Bone marrow (tissue), 2 donors: Measurements from ENCODE around the gene COG7.
"Not testable (repeated sequence)": the region's sequence is repeated elsewhere in the genome, so short reads cannot be mapped to it uniquely, and the experiment has no call there.

ENCODE experiments used
- DNase-seq, 2 donors: peaks; one replicate each; lab custom pipeline; 2025; lab: John Stamatoyannopoulos, UW

The COG7 gene

DNA sequence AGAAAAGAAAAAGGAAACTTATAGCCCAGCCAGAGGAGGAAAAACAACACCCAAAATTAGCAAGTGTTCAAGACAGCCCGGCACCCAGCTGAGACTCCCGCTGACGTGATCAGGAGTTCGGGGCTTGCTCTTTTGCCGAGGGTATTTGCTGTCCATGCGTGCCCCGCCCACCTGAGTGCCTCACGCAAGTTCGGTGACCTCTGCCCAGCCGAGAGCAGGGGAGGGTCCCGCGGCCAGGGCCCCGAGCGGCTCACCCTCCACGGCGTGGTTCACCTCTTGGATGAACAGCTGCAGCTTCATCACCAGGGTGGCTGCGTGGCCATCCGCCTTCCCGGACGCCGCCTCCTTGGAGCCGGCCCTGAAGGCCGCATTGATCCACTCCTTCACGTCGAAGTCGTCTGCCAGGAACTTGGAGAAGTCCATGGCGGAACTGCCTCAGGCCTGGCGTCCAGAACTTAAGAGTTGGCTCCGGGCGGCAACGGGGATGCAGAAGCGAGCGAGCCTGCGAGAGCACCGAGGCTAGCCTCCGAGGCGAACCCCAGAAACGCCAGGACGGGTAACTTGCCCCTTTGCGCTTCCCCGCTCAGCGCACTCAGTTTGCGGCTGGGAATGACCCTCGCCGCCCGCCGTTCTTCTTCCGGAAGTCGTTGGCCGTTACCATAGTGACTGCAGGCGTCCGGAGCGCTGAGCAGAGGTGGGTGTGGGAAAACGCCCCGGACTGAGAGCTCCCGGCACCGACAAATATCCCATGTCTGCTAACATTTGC lies at the start of gene COG7:
Gene COG7 (minus strand): TSS at position 618 of the 766 bp plus-strand sequence. CDS start 195 bp downstream, at position 423.
- DNase-seq = peak; percentile 70 to 76

- DNase-seq = no peak
These were observed 49.5 kb upstream of the COG7 start for GRCh38 chr16:23502466-23502865.

DNA sequence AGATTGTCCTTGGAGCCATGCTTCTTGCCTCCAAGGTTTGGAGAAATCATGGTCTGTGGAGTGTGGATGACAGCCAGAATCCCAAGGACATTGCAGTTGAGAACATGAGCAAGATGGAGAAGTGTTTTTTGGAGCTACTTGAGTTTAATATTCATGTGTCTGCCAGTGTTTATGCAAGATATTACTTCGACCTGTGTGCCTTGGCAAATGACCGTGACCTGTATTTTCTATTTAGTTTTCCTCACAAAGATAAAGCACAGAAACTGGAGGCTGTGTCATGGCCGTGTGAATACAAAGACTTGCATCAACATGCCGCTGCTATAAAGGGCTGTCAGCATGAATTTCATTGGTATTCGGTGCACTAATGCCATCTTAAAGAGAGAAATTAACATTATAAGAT lies 48.3 kb upstream of the COG7 start:
- no peak for DNase-seq

DNA sequence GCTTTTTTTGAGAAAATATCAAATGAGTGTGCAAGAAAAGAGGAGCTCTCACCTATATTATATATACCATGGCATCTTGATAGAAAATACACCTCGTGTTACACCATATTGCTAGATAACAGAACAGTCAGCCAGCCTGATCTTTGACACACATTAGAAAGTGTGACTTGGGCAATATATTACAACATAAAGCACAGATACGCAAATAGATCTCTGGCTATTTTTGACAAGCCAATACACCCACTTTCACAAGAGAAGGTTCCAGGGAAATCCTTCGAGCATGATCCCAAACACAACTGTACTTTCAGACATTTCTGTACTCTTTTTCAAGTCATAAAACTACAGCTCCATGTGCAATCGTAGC lies 47.9 kb upstream of the COG7 start:
- no peak for DNase-seq

DNA sequence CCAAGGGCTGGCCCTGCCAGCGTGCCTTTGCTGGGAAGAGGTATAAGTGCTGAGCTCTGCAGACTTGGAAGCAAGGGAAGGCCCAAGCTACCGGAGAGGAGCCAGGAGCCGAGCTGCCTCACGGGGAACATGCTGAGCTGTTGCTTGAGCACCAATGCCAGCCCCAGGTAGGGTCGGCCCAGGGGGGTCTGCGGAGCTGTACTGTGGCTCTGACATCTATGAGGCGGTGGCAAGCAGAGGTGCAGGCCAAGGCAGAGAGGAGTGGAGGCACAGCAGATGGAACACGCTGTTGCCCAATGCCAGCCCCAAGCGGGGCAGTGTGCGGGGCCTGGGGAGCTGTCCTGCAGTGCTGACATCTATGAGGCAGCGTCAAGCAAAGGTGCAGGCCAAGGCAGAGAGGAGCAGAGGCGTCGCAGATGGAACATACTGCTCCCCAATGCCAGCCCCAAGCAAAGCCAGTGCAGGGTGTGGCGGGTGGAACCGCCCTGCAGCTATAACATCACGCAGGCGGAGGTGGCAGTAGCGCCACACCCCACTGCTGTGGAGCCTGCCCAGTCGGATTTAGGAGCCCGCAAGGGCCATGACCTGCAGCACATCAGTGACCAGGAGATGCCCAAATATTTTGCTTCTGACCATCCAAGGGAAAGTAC lies 47.3 kb upstream of the COG7 start:
- DNase-seq = no peak

GRCh38 chr16:23499801-23500200 lies 46.8 kb upstream of the COG7 start:
- DNase-seq = no peak

DNA sequence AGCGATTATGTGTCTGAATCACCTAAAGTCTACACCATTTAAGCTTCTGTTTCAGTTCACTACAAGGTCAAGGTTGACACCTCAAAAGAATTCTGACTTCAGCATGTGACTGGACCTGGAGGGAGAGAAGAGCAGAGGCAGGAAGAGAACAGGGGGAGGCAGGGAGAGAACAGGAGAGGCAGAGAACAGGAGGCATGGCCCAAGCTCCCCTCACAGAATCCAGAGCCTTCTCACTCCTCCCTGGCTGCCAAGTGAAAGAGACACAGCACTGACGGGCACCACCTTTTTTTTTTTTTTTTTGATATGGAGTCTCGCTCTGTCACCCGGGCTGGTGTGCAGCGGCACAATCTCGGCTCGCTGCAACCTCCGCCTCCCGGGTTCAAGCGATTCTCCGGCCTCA lies 45.9 kb upstream of the COG7 start:
- no peak for DNase-seq

GRCh38 chr16:23497543-23497868 lies 44.5 kb upstream of the COG7 start:
- DNase-seq = no peak

DNA sequence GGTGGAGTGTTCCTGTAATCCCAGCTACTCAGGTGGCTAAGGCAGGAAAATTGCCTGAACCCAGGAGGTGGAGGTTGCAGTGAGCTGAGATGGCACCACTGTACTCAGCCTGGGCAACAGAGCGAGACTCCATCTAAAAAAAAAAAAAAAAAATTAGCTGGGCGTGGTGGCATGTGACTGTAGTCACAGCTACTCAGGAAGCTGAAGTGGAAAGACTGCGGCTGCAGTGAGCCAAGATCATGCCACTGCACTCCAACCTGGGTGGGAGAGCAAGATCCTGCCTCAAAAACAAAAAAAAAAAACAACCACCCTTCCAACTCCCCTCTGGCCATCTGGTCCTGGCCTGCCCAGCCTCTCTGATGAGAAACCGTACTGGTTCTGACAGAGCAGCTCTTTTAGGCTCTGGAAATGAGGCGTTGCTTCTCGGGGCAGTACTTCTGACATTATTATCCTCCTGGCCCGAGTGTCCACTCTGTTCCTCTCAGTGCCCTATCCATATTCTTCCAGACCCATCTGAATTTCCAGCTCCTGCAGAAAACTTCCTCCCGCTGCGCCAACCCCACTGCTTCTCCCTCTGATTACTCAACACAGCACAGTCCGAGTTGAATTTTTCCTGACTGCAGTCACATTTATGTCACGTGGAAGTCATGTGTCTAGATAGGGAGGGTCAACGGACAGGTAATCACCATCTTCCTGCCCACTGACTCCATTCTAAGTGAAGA lies 44.0 kb upstream of the COG7 start:
- DNase-seq = no peak

DNA sequence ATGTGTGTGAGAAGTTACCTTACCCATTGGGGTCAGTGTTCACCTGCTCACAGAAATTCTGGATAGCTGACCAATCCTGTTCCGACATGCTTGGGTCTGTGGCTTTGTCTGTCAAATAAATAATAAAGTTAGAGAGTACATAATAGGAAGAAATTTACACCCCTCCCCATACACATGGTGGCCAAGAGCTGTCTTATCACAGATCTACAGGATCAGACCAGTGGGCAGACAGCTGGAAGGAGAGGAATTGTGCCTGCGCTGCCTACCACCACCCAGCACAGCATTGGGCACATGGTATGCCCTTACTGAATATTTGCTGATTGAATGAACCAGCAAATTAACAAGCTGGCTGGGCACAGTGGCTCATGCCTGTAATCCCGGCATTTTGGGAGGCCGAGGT lies 42.7 kb upstream of the COG7 start:
- no peak for DNase-seq

DNA sequence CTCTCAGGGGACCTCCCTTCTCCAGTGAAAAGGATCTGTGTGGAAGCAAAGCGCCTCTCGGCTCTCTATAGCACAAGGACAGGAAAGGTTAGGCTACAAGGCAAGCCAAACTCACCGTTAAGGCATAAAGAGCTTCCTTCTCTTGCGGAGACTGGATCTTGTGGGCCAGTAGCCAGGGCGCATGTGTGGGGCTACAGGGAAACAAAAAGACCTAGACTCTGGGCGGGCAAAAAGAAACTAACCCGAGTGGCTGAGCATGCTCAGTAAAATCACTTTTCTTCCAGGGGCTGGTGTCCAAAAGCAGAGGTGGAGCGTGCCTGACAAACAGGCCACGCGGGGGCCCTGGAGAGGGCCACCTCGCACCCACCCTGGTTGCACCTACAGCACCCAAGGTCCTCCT lies 41.2 kb upstream of the COG7 start:
- DNase-seq = no peak

- no peak for DNase-seq
These were observed 38.8 kb upstream of the COG7 start for GRCh38 chr16:23491490-23492391.

GRCh38 chr16:23486480-23486879 lies 33.5 kb upstream of the COG7 start:
- DNase-seq = no peak

- DNase-seq = no peak
These were observed 32.9 kb upstream of the COG7 start for GRCh38 chr16:23485841-23486240.

DNA sequence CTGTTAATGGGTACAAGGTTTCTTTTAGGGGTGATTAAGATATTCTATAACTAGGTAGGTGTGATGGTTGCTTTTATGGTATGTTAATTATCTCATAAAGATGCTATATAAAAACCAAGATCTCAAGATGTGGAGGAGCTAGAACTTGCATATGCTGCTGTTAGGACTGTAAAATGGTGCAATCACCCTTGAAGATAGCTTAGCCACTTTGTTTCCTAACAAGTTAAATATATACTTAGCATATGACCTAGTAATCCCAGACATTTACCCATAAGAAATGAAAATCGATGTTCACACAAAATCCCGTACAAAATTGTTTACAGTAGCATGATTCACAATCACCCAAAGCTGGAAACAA lies 32.2 kb upstream of the COG7 start:
- DNase-seq = no peak

DNA sequence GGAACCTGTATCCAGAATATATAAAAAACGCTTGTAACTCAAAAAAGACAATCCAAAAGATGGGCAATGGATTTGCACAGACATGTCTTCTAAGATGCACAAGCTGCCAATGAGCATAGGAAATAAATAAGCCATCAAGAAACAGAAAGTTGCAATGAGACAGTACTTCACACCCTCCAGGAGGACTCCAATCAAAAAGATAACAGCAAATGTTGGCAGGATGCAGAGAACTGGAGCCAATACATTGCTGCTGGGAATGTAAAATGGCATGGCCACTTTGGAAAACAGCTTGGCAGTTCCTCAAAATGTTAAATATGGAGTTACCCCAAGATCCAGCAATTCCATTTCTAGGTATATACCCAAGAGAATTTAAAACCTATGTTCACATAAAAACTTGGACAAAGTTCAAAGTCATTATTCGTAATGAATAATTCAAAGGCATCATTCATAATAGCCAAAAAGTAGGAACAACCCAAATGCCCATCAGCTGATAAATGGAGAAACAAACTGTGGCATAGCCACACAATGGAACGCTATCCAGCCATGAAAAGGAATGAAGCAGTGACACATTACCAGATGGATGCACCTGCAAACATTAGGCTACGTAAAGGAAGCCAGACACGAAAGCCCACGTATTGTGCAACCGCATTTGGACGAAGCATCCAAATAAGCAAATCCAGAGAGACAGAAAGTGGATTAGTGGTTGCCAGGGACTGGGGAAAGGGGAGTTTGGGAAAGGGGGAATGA lies 31.7 kb upstream of the COG7 start:
- DNase-seq = no peak

DNA sequence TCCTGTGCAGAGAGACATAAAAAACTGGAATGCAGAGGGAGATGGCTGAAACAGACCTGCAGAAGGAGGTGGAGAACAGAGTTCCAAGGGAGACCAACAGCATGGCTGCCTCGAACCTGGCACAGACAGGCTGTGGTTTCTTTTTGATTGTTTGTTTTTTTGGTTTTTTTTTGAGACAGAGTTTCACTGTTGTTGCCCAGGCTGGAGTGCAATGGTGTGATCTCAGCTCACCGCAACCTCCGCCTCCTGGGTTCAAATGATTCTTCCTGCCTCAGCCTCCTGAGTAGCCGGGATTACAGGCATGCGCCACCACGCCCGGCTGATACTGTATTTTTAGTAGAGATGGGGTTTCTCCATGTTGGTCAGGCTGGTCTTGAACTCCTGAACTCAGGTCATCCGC lies 30.5 kb upstream of the COG7 start:
- not testable (repeated sequence) for DNase-seq

DNA sequence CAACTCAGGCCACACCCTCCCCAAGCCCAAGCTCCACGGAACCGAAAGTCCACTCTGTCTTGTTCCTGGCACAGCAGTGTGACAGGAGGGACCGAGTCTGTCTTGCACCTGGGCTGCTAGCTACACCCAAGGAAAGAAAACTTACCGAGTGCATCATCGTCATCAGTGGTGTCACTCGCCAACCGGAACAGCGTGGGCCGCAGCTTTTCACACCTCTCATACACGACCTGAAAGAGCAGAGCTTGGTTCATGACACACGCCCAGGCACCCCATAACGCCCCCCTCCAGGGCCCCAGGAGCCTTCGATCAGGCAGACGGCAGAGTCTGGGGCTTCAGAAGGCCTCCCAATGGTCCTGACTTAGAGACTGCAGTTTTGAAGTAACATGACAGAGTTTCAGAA lies 29.8 kb upstream of the COG7 start:
- no peak for DNase-seq

- no peak for DNase-seq
These were observed 27.3 kb upstream of the COG7 start for GRCh38 chr16:23480257-23480656.

GRCh38 chr16:23479138-23479537 lies 26.1 kb upstream of the COG7 start:
- no peak for DNase-seq

- DNase-seq = no peak
These were observed 25.6 kb upstream of the COG7 start for GRCh38 chr16:23478566-23478965.

GRCh38 chr16:23476289-23476688 lies 23.3 kb upstream of the COG7 start:
- DNase-seq = no peak
